GM10266 (cell line): ENCODE data around the gene PRKG2.

Experiments used
- DNase-seq: peaks from one replicate; pipeline ENCODE4 v3.0.0; 2012; ENCODE audit errors: extremely low spot score
- TF ChIP-seq, protein P1 (sequence below): IDR thresholded peaks from 2 replicates; pipeline ENCODE4 v1.5.1; 2012; ENCODE audit warnings: mild to moderate bottlenecking, low read depth; ENCODE audit not compliant: control insufficient read depth, insufficient read depth; ENCODE audit errors: missing control alignments

PRKG2 gene

DNA sequence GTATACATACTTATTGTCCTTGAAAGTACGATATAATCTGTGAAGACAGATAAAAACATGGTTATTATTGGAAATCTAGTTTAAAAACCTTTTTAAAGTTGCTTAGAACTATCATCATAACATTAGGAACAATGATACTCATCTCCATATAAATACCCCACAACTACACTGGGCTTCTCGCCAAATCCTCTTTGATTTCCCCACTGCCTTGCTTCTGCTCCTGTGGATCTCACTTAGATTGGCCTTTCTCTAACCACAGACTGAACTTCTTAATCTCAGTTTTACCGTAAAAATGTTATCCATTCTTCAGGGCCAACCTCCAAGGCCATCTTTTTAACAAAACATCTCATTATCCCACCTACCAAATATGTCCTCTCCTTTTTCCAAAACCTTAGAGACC lies 77.6 kb downstream of the PRKG2 start:
- TF ChIP-seq, protein P1, sequence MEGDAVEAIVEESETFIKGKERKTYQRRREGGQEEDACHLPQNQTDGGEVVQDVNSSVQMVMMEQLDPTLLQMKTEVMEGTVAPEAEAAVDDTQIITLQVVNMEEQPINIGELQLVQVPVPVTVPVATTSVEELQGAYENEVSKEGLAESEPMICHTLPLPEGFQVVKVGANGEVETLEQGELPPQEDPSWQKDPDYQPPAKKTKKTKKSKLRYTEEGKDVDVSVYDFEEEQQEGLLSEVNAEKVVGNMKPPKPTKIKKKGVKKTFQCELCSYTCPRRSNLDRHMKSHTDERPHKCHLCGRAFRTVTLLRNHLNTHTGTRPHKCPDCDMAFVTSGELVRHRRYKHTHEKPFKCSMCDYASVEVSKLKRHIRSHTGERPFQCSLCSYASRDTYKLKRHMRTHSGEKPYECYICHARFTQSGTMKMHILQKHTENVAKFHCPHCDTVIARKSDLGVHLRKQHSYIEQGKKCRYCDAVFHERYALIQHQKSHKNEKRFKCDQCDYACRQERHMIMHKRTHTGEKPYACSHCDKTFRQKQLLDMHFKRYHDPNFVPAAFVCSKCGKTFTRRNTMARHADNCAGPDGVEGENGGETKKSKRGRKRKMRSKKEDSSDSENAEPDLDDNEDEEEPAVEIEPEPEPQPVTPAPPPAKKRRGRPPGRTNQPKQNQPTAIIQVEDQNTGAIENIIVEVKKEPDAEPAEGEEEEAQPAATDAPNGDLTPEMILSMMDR, result no peak
- DNase-seq, result no peak

DNA sequence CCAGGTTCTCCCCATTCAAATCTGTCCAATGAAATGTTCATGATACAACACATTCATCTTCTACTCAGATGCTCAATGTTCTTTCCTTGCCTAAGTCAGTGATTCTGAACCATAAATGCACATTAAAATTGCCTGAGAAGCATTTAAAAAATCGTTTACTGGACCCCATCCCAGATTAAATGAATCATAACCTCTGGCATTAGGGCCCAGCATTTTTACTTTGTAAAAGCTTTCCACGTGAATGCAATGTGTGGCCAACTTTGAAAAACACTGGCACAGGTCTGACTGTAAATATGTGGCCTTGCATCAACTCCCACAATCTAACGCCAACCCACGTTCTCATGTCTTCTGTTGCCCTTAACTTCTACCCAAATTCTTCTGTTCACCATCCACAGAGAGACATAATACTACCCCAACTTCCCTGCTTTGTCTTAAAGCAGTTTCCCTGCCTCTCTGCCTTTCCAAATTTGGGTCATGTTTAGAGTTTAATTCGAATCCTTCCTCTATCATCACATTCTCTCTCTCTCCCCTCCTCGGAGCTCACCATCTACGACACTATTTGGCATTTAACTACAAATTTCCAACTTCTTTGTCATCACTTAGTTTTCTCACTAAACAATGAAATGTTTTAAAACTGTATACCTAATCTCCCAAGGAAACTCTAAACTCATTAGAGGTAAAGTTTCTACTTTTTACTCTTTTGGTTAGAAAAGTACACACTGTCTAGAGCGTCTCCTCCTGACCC lies 78.7 kb downstream of the PRKG2 start:
- TF ChIP-seq, protein P1, result no peak
- DNase-seq, result no peak

DNA sequence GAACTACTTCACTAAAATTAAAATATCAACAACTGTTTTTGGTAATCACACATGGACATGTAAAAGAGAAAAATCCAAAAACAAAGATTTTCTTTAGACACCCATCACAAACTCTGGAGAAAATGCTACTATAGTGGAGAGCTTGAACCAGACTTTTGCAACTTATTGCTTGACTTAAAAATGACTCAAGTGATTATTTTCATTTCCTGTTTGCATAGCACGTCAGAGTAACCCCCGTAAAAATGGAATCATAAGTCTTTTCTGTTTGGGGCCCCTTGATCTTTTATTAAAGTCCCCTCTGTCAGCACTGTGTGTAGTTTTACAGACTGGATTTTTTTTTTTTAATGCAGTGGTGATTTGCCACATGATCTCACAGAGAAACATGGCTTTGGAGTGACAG lies 79.5 kb downstream of the PRKG2 start:
- TF ChIP-seq, protein P1, result no peak
- DNase-seq, result no peak

GRCh38 chr4:81131563-81131962 lies 83.5 kb downstream of the PRKG2 start:
- TF ChIP-seq, protein P1, result no peak
- DNase-seq, result no peak

DNA sequence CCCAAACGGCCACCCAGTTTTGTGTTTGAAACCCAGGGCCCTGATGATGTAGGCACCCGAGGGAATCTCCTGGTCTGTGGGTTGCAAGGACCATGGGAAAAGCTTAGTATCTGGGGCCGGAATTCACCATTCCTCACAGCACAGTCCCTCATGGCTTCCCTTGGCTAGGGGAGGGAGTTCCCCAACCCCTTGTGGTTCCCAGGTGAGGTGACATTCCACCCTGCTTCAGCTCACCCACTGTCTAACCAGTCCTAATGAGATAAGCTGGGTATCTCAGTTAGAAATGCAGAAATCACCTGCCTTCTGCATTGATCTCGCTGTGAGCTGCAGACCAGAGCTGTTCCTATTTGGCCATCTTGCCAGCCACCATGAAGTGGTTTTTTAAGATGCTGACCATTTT lies 84.0 kb downstream of the PRKG2 start:
- TF ChIP-seq, protein P1, result no peak
- DNase-seq, result no peak

DNA sequence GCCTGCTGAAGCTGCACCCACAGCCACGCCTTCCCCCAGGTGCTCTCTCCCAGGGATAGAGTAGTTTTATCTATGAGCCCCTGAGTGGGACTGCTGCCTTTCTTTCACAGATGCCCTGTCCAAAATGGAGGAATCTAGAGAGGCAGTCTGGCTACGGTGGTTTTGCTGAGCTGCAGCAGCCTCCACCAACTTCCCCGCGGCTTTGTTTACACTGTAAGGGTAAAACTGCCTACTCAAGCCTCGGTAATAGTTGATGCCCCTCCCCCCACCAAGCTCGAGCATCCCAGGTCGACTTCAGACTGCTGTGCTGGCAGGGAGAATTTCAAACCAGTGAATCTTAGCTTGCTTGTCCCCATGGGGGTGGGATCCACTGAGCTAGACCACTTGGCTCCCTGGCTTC lies 84.5 kb downstream of the PRKG2 start:
- DNase-seq, result no peak
- TF ChIP-seq, protein P1, result no peak

DNA sequence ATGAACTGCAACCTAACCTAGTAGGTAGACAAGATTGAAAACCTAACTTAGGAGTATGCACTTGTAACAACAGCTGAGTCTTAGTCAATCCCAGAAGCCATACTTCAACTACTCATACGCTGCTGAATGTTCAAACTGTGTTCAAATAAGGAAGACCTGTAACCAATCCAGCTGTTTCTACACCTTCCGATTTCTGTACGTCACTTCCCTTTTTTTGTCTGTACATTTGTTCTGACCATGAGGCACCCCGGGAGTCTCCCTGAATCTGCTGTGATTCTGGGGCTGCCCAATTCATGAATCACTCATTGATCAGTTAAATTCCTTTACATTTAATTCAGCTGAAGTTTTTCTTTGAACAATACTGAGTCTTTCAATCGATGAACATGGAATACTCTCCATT lies 95.0 kb downstream of the PRKG2 start:
- DNase-seq, result no peak
- TF ChIP-seq, protein P1, result no peak
